GM21529 (cell line): ENCODE results near the gene RTF2.

Source experiments
- ATAC-seq: cut with Tn5 transposase; IDR thresholded peaks from one replicate; pipeline ENCODE4 v1.9.1; 2021; ENCODE audit not compliant: unreplicated experiment

Gene RTF2

GRCh38 chr20:56437196-56437960 lies 31.0 kb upstream of the RTF2 start:
- no peak for ATAC-seq

DNA sequence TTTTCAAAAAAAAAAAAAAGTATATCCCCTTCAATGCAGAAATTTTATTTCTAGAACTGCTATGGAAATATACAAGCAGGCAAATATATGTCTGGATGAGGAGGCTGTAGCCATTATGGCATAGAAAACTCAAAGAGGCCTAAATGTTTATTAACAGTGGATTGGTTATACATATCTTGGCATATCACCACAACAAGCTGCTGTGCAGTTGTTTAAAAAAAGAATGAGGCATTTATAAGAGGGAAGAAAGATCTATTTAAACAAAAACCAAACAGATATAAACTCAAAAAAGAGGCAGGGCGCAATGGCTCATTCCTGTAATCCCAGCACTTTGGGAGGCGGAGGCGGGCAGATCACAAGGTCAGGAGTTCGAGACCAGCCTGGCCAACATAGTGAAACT lies 30.1 kb upstream of the RTF2 start:
- ATAC-seq, result no peak

DNA sequence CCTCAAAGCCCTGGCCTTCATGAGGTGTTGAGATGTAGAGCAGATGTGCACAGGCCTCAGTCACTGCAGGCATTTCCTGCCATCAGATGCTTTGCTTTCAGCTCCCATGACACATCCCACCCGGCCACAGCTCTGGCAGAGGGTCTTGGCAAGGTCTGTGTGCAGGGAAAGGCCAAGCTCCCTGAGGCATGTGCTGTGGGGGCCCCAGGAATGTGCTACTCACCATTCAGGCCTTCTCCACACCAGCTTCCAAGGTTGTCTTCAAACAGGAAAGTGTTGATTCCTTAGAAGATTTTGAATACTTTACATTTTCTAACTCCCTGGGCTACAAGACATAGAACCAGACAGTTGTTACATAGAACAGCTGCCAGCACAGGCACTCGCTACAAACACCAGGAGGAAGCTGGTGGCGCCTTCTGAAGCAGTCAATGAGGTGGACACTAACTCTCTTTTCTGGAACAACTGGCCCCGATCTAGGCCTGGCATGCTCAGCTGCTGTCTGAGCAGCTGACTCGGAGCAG lies 28.6 kb upstream of the RTF2 start:
- no peak for ATAC-seq

DNA sequence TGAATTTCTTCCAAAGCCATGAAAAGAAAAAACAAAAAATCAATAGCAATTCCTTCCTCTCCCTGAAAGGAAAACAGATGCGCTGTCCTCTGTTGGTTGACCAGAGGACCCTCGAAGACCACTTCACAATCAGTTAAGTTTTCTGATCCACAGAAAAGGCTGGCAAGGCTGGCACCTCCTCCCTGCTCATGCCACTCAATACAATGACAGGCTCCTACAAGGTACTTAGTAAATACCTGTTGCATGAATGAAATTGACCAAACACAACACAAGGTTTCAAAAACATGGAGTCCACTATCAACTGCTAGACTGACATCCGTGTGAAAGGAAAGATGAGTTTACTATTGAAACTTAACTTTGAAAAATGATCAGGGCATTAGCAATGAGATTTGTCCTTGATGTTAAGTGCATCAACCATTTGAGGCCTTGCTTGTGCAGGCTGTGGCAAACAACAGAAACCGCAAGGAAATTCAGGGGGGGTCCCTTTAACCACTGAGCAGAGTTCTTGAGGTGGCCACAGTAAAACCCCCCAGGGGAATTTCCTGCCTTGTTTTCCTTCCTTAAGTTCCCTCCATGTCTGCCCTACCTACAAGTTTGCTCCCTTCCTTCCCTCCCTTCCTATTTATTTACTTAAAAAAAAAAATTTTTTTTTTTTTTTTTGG lies 27.9 kb upstream of the RTF2 start:
- ATAC-seq, result no peak

- no peak for ATAC-seq
Measured at GRCh38 chr20:56442389-56443365, 25.8 kb upstream of the RTF2 start.

GRCh38 chr20:56443654-56444540 lies 24.5 kb upstream of the RTF2 start:
- no peak for ATAC-seq

GRCh38 chr20:56445130-56445529 lies 23.3 kb upstream of the RTF2 start:
- no peak for ATAC-seq

- ATAC-seq, result no peak
Measured at GRCh38 chr20:56445540-56445939, 22.9 kb upstream of the RTF2 start.

DNA sequence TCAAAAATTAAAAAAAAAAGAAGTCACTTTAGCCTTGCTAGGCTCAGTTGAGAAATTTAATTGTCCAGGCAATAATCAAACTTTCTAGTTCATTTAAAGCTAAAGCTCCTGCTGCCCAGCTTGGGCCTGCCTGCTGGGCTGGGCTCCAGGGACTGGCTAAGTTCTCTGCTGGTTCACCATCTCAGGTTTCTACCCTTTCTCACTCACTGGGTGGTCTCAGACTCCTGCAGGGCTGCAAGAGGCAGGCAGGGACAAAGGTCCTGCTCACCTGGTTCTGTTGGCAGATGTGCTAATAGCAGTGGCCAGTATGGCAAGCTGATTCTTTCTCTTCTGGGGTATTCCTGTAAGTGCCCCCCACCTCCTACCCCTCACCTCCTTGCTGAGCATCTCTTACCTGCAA lies 21.2 kb upstream of the RTF2 start:
- ATAC-seq, result no peak

DNA sequence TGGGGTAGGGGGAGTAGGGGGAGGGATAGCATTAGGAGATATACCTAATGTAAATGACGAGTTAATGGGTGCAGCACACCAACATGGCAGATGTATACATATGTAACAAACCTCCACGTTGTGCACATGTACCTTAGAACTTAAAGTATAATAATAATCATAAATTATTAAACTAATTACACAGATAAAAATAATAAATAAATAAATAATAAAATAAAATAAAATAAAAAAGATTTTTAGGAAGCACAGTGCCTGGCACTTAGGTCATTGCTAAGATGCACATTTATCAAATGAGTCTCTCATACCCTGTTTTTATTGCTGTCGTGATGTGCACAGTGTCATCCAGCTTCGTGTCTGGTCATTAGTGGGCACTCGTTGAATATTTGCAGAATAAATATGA lies 19.0 kb upstream of the RTF2 start:
- no peak for ATAC-seq

DNA sequence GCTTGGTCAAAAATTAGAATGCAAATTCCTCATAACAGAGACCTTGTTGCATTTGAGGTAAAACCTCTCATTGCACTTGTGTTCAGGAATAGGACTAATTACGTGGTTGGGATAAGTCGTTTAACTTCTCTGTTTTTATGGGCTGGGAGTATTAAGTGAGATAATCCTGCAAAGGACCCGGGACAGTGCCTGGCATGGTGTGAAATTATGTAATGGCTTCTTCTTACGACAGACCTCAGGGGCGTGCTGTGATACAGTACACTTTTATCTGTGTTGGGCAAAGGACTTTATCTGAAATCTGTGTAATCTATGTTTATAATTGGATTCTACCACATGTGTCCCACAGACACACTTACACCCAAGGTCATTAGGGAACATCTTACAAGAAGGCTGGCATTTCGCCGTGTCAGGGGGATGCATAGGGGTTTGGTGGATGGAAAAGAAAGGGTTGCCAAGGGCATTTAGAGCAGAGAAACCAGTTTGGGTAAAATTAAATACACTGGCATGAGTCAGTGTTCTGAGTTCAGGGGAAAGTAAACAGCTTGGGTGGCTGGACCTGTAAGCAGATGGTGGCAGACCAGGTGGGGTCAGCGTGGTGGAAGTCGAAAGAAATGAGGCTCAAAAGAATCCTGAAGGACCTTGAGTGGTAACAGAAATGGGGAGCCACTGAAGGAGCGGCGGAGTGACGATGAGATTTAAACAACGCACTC lies 17.2 kb upstream of the RTF2 start:
- ATAC-seq, result no peak

GRCh38 chr20:56453352-56453751 lies 15.1 kb upstream of the RTF2 start:
- ATAC-seq, result peak; percentile 82

DNA sequence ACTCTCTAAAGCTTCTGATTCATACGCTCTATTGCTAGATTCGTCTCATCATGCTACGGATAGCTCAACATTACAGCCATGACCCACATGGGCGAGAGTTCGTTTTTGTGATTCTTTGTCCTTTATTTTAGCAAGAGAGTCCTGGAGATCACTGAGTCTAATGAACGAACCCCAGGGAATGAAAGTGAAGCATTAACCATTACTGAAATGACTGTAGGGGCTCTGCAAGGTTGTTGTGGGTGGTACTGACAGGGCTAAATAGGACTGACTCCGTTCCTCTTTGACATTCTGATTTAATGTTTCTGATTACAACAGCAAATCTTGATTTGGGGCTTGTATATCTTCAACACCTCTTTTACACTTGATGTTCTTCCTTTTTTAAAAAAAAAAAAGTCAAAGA lies 13.7 kb upstream of the RTF2 start:
- ATAC-seq, result peak; percentile 91

DNA sequence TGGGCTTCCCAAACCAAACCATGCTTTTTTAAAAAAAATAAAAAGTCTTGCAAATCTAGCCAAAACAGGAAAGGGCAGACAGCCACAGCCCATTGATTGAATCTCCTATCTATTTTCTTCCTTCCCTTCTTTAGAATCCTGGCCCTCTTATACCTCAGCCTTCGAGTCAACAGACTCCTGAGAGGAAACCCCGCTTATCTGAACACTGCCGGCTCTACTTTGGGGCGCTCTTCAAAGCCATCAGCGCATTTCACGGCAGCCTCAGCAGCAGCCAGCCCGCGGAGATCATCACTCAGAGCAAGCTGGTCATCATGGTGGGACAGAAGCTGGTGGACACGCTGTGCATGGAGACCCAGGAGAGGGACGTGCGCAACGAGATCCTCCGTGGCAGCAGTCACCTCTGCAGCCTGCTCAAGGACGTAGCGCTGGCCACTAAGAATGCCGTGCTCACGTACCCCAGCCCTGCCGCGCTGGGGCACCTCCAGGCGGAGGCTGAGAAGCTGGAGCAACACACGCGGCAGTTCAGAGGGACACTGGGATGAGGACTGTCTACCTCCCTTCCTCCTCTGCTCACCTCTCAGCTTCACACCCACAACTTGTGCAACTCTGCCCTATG lies 10.1 kb upstream of the RTF2 start:
- ATAC-seq, result no peak

GRCh38 chr20:56460459-56460858 lies 8.0 kb upstream of the RTF2 start:
- ATAC-seq, result no peak

DNA sequence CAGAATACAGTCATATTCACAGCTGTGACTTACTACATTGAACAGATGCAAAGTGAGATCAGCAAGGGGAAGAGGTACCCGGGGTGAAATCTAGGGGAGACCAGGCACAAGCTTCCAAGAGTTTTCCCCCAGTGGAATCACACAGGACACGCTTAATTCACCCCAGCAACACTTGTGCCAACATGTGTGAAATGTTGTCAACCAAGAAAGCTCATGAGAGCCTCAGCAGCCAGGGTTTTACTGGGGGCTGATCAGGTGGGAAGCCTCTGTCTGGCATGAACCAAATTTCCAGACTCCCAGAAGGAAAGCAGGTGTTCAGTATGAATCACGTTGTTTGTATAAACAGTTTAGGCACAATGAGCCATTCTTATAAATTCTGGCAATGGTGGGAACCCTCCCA lies 6.9 kb upstream of the RTF2 start:
- no peak for ATAC-seq

GRCh38 chr20:56463428-56463827 lies 5.0 kb upstream of the RTF2 start:
- no peak for ATAC-seq

DNA sequence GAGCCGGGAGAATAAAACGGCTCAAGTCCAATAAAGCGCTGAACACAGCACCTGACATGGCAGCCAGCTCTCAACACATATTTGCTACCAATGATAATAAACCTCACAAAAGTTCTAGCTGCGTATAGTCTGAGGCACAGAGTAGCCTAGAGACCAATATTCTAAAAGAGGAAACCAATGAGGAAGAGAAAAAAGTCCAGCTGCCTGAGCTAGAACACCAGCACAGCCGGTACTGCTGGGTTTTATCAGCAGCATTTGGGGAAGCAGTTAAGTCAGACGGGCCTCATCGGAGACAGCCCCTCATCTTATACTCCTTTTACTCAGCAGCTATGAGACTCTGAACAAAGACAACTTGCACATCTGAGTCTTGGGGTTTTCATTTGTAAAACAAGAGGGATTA lies 2.4 kb upstream of the RTF2 start:
- peak; percentile 29 for ATAC-seq

GRCh38 chr20:56467968-56468315 lies 485 bp upstream of the RTF2 start:
- ATAC-seq, result no peak
